SK-N-SH treated with all-trans-retinoic acid at 6 μM for 48 hours (cell line): ENCODE measurements around the gene MAPK9.

Experiments used
- ARNTL ChIP-seq: fragments of 450-650 bp; formaldehyde crosslinking; IDR thresholded peaks from 2 replicates; pipeline ENCODE4 v1.5.0; 2020; ENCODE audit warnings: low read depth, mild to moderate bottlenecking, moderate library complexity, borderline replicate concordance
- CREB5 ChIP-seq: fragments of 250-450 bp; sonication (Bioruptor Pico); IDR thresholded peaks from 2 replicates; pipeline ENCODE4 v1.5.1; 2020; ENCODE audit warnings: low read depth, mild to moderate bottlenecking, moderate library complexity
- ESRRG ChIP-seq: fragments of 250-450 bp; sonication (Bioruptor Pico); IDR thresholded peaks from 2 replicates; pipeline ENCODE4 v1.6.1; 2021; ENCODE audit warnings: mild to moderate bottlenecking
- OSR1 ChIP-seq: fragments of 250-450 bp; sonication (Bioruptor Pico); IDR thresholded peaks from 2 replicates; pipeline ENCODE4 v1.8.0; 2022; ENCODE audit warnings: moderate library complexity, mild to moderate bottlenecking, inconsistent platforms
- PATZ1 ChIP-seq: fragments of 250-450 bp; sonication (Bioruptor Pico); IDR thresholded peaks from 2 replicates; pipeline ENCODE4 v1.8.0; 2020; ENCODE audit warnings: mild to moderate bottlenecking, moderate library complexity, borderline replicate concordance
- RARB ChIP-seq: fragments of 250-450 bp; sonication (Bioruptor Pico); IDR thresholded peaks from 2 replicates; pipeline ENCODE4 v1.8.0; 2021; ENCODE audit warnings: mild to moderate bottlenecking, moderate library complexity
- SNAI2 ChIP-seq: fragments of 250-450 bp; sonication (Bioruptor Pico); IDR thresholded peaks from 2 replicates; pipeline ENCODE4 v1.5.0; 2020; ENCODE audit warnings: mild to moderate bottlenecking, moderate library complexity
- TCF4 ChIP-seq: fragments of 250-450 bp; sonication (Bioruptor Pico); IDR thresholded peaks from 2 replicates; pipeline ENCODE4 v1.8.0; 2021; ENCODE audit warnings: mild to moderate bottlenecking, moderate library complexity, borderline replicate concordance
- TOX ChIP-seq: fragments of 250-450 bp; sonication (Bioruptor Pico); IDR thresholded peaks from 2 replicates; pipeline ENCODE4 v1.8.0; 2021; ENCODE audit warnings: mild to moderate bottlenecking, moderate library complexity, borderline replicate concordance
- TSHZ2 ChIP-seq: fragments of 250-450 bp; sonication (Bioruptor Pico); IDR thresholded peaks from 2 replicates; pipeline ENCODE4 v1.5.0; 2020; ENCODE audit warnings: mild to moderate bottlenecking, moderate library complexity
- ZC3H10 ChIP-seq: fragments of 250-450 bp; sonication (Bioruptor Pico); IDR thresholded peaks from 2 replicates; pipeline ENCODE4 v1.5.1; 2021; ENCODE audit warnings: mild to moderate bottlenecking, moderate library complexity
- ZFP3 ChIP-seq: fragments of 250-450 bp; sonication (Bioruptor Pico); IDR thresholded peaks from 2 replicates; pipeline ENCODE4 v1.5.0; 2020; ENCODE audit warnings: mild to moderate bottlenecking, moderate library complexity
- ZNF565 ChIP-seq: fragments of 450-650 bp; formaldehyde crosslinking; conservative IDR thresholded peaks from 2 replicates; pipeline ENCODE4 v1.5.0; 2020; ENCODE audit warnings: low read depth, mild to moderate bottlenecking, moderate library complexity
- ZNF8 ChIP-seq: fragments of 450-650 bp; formaldehyde crosslinking; IDR thresholded peaks from 2 replicates; pipeline ENCODE4 v1.5.0; 2020; ENCODE audit warnings: mild to moderate bottlenecking, moderate library complexity

- TF ChIP-seq ZFP3 (CRISPR knock-in tag) (no peak), TCF4 (no peak), CREB5 (no peak), TOX (CRISPR knock-in tag) (no peak), PATZ1 (CRISPR knock-in tag) (no peak), OSR1 (CRISPR knock-in tag) (no peak), TSHZ2 (CRISPR knock-in tag) (no peak), RARB (CRISPR knock-in tag) (no peak), ZNF8 (no peak), ARNTL (CRISPR knock-in tag) (no peak), ESRRG (CRISPR knock-in tag) (no peak), ZC3H10 (CRISPR knock-in tag) (no peak), ZNF565 (CRISPR knock-in tag) (no peak), SNAI2 (CRISPR knock-in tag) (no peak)
Observed at GRCh38 chr5:180324601-180324950, 32.7 kb upstream of the MAPK9 start.
